Fibroblast of skin of abdomen (primary cell): ENCODE results near the gene NDUFV1.
A peak's percentile ranks its signal among the peaks of the same experiment; 100 is the strongest.
"Not testable (repeated sequence)": the region's sequence is repeated elsewhere in the genome, so short reads cannot be mapped to it uniquely, and the experiment has no call there.

ENCODE experiments used
- DNase-seq: peaks from one replicate; pipeline ENCODE4 v3.0.0-alpha.2; 2013

NDUFV1 gene

DNA sequence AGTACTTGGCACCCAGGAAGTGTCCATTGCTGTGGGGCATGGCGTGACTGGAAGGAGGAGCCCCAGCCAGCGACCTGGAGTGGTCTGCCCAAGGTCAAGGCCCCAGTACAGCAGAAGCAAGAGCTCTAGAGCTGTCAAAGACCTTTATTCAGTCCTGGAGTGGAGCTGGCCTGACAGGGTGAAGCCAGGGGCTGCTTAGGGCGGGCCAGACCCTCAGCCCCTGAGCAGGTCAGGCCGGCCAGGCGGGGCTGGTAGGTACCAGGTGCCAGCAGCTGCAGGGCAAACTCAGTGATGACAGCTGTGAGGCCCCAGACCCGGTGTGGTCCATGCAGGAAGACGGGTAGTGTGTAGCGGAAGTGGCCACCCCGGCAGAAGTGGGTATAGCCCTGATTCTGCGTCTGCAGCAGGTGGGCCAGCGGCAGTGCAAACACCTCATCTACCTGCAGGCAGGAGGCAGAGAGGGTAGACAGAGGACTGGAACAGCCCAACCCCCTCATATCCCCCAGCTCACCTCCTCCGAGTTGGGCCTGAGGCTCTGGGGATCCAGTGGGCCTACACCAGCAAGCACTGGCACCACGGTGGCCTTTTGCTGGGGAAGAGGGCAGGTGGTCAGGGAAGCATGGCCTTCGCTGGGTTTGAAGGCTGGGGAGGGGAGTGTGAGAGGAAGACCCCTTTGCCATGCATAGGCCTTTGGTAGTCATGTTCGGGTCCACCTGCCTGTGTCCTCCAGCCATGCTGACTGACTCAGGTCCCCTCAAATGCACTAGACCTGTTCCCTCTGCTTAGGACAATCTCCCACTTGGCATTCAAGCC lies 21.3 kb downstream of the NDUFV1 start:
- no peak for DNase-seq

DNA sequence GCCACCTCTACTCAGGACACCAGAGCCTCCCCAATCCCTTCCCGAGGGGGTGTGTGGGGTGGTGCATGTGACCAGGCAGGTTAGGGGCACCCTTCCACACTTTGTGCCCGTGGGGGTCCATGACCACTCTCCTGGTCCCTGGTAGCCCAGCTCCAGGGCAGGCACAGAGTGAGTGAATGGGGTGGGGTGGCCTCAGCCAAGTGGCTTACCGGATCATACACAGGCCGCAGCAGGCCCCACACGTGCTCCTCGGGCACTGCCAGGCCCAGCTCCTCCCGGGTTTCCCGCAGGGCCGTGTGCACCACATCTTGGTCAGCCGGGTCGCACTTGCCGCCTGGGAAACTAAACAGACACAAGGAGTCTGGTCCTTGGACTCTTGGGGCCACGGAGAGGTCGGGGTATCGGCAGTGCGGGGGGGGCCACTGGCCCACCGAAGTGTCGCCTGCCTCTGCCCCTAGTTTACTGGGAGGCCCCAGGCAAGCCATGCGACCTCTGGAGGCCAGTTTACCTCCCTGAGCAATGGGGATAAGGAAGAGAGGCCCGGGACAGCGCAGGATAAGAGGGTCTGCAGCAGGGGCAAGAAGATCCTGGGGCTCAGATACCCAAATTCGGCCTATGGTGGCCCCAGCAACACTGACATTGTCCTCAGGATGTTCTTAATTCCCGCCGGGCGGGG lies 22.1 kb downstream of the NDUFV1 start:
- no peak for DNase-seq

DNA sequence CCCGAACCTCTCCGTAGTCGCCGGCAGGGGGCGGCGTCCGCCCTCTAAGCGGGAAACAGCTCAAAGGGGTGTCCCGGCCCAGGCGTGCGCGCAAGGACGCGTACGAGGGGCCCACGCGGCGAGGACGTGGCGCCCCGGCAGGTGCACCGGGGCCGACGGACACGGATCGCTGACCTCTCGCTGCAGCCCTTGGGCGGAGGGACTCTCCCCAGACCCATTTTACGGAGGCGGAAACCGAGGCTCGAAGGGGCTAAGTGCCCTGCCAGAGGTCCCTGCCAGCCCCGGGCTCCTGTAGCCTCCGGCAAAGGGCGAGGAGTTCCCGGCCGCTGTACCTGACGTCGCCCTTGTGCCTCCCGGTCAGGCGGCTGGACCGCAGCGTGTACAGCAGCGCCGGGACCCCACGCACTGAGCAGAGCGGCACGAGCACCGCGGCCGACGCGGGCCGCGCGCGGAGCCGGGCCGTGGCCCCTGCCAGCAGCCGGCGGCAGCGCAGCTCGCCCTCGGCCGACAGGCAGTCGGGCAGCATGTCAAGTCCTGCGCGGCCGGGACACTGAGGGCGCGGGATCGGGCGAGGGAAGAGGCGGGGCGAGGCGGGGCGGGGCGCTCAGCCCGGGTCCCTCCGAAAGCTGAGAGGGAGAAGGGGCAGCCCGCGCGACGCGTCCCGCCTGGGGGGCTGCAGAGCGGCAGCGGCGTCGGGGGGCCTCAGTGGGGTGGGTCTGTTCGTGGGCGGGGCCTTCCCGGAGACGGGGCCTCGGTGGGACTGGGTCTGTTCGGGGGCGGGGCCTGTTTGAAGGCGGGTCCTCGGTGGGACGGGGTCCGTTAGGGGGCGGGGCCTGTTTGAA lies 22.9 kb downstream of the NDUFV1 start, which contains the start of gene NUDT8:
Gene NUDT8, minus strand, starts transcription at position 552 of the 842 bp plus-strand sequence. Its CDS starts 26 bp downstream, at position 526.
- peak; percentile 73 for DNase-seq

DNA sequence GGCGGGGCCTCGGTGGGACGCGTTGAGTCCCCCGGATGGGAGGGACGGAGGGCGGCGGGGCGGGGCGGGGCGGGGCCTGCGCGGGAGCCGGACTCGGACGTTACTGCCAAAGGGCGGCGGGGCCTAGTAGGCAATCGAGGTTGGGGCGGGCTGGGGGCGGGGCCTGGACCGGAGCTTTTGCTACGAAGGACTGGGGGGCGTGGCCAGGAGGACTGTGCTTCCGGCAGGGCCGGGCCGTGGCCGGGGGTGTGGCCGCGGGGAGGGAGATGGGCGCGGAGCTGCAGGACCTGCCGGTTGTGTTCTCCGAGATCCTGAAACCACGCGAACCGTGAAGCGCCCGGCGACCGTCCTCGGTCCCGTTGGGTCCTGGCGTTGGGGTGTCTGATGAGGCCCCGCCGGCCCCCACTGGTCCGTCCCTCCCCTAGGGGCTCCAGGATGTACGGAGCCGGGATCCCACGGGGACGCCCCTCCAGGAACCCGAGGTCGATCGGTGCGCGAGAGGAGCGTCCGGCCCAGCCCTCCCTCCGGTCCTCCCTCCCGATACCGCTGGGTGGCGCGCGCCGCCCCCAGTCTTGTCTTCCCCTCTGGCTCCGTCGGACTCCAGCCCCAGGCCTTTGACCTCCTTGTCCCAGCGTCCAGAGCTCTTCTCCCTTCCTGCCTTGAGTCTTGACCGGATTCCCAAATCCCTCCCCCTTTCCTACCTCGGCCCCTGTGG lies 23.6 kb downstream of the NDUFV1 start:
- peak; percentile 97 for DNase-seq

- no peak for DNase-seq
These were observed 24.2 kb downstream of the NDUFV1 start for GRCh38 chr11:67630943-67631331.

DNA sequence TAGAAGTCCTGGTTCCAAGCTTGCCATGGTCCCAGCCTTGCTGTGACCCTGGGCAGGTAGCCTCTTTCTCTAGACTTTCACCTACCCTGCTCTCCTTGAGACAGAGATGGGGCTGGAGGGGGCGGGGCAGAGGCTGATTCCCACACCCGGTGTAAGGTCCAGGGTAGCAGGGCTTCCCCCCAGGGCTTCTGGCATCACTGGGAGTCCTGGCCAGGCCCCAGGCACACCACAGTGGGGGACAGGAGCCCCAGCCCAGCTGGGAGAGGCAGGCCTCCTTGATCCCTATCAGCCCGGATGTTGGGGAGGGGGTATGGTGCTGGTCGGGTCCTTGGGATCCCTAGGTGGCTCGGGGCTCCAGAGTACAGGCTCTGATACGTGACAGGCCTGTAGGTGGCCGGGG lies 24.7 kb downstream of the NDUFV1 start:
- no peak for DNase-seq

- no peak for DNase-seq
These were observed 25.1 kb downstream of the NDUFV1 start for GRCh38 chr11:67631853-67632174.

GRCh38 chr11:67632175-67632981 lies 25.6 kb downstream of the NDUFV1 start:
- no peak for DNase-seq

- no peak for DNase-seq
These were observed 26.4 kb downstream of the NDUFV1 start for GRCh38 chr11:67632982-67633755.

DNA sequence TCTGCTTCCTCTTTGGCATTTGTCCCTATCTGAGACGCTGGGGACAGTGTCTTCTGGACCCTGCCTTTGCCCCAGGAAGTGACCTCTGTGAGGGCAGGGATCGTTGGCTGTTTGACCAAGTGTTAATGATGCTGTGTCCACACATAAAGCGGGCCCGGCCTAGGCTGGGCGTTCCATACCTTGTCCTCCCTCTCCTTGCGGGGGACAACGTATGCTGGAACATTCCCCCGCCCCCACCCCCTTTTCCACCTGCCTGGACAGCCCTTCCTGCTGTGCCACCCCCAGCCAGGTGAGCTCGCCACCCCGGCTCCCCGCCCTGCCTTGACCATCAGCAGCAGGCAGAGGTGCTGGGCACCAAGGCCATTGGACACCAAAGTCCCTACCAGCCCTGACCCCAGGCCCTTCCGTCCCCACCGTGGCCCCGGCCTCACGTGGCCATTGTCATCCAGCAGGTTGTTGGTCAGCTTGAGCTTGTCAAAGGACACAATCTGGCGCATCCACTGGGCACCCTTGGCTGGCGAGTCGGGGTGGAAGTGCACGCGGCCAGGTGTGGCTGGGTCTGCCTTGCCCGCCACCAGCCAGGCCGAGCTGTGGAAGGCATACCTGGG lies 27.1 kb downstream of the NDUFV1 start:
- DNase-seq: no peak

- no peak for DNase-seq
These were observed 27.9 kb downstream of the NDUFV1 start for GRCh38 chr11:67634366-67635230.

- DNase-seq: no peak
These were observed 28.4 kb downstream of the NDUFV1 start for GRCh38 chr11:67635231-67635521.

- DNase-seq: no peak
These were observed 30.2 kb downstream of the NDUFV1 start for GRCh38 chr11:67636962-67637361.

- not testable (repeated sequence) for DNase-seq
These were observed 30.7 kb downstream of the NDUFV1 start for GRCh38 chr11:67637441-67637840.

DNA sequence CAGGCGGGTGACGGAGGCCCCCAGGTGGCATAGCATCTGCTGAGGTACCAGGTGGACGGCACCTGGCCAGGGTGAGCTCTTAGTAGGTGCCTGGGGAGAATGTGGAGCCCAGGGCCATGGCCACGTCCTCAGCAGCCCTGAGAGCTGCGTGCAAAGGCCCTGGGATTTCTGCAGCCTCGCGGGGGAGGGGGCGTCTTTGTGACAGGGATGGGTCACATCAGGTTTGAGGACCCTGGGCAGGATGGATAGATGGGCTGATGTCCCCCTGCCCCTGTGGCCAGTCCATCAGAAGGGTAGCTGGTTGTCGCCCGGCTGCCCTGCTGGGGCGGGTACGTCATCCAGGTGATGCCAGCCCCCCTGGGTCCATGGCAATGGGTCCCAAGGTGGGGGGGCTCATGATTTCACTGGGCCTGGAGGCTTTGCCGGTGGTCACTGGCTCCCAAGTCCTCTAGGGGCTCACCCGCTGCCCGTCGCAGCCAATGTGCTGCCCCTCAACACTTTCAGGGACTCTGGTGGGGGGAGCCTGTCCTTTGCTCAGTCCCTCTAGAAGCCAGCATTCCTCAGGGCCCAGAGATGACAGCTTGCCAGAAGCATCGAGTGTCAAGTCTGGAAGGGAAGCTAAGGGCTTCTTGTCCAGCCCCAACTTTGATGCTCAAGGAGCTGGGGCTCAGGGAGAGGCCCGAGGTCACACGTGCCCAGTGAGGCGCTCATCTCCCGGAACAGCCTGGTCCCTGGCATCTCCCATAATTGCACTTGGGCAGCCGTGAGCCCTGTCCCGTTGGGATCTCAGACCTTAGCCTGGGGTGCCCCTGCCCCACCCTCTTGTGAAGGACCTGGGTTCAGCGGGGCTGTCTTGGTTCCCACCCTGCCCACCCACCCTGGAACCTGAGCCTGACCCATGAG lies 32.0 kb downstream of the NDUFV1 start:
- DNase-seq: no peak

GRCh38 chr11:67639438-67639859 lies 32.7 kb downstream of the NDUFV1 start, which contains the start of gene TBX10:
TSS of gene TBX10 (minus strand) at chr11:67639763. CDS start at chr11:67639472, 291 bp downstream.
- DNase-seq: no peak

- peak; percentile 32 for DNase-seq
These were observed 33.5 kb downstream of the NDUFV1 start for GRCh38 chr11:67640021-67640757.
